Gastroesophageal sphincter (tissue), 3 donors: ENCODE measurements around the gene NPDC1.

Source experiments
- CTCF ChIP-seq, 4 experiments: fragments of 200-600 bp in 2 of 4; fragments of 450-650 bp in 2 of 4; sonication (generic) in 1 of 4; IDR thresholded peaks; one replicate each; pipeline ENCODE4 v1.5.1; 2017 to 2019; ENCODE audit warnings: antibody characterized with exemption in 4 of 4, mild to moderate bottlenecking in 2 of 4, moderate library complexity in 2 of 4
- EP300 ChIP-seq: sonication (generic); formaldehyde crosslinking; IDR thresholded peaks from one replicate; pipeline ENCODE4 v1.6.1; 2017; ENCODE audit warnings: antibody characterized with exemption, mild to moderate bottlenecking
- POLR2A ChIP-seq, 2 donors: fragments of 450-650 bp; IDR thresholded peaks; one replicate each; pipeline ENCODE4 v1.6.1; 2017; ENCODE audit warnings: antibody characterized with exemption in 2 of 2, mild to moderate bottlenecking in 2 of 2, moderate library complexity in 1 of 2
- POLR2AphosphoS5 ChIP-seq: sonication (generic); formaldehyde crosslinking; IDR thresholded peaks from one replicate; pipeline ENCODE4 v1.6.1; 2017; ENCODE audit warnings: antibody characterized with exemption

GRCh38 chr9:137075275-137075775 is 29.3 kb upstream of the NPDC1 start:
- TF ChIP-seq CTCF (IDR thresholded peaks at IDR 0.05) (no peak), POLR2A (IDR thresholded peaks at IDR 0.05) (no peak), EP300 (no peak), POLR2AphosphoS5 (no peak)
